GM18873 (cell line): ENCODE results near the gene SEPHS1.
"Not testable (repeated sequence)": the region's sequence is repeated elsewhere in the genome, so short reads cannot be mapped to it uniquely, and the experiment has no call there.

Experiments used
- ATAC-seq: cut with Tn5 transposase; IDR thresholded peaks from one replicate; pipeline ENCODE4 v1.9.1; 2021; ENCODE audit warnings: mild to moderate bottlenecking, moderate library complexity, moderate number of reproducible peaks; ENCODE audit not compliant: unreplicated experiment, low FRiP score

The SEPHS1 gene

GRCh38 chr10:13291821-13292773, 56.0 kb downstream of the SEPHS1 start:
- no peak for ATAC-seq

DNA sequence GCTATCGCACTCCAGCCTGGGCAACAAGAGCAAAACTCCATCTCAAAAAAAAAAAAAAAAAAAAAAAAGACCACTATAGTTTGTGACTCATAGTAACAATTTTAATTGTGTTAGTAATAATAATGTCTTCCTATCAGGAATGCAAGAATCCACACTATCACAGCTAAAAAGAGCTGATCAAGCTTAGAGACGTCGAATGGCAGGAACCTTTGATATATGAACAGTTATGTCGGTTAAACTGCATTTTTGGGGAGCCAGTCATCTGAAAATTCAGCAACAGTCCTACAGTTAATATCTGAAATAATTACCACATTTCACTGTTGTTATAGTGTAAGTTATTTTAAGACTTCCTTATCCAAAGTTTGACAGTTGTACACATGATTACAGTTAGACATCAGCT, 57.0 kb downstream of the SEPHS1 start:
- ATAC-seq = no peak

- no peak for ATAC-seq
Measured at GRCh38 chr10:13284050-13284449, 64.0 kb downstream of the SEPHS1 start.

GRCh38 chr10:13282348-13282747, 65.7 kb downstream of the SEPHS1 start:
- ATAC-seq = not testable (repeated sequence)

GRCh38 chr10:13276749-13277365, 71.2 kb downstream of the SEPHS1 start:
- no peak for ATAC-seq

DNA sequence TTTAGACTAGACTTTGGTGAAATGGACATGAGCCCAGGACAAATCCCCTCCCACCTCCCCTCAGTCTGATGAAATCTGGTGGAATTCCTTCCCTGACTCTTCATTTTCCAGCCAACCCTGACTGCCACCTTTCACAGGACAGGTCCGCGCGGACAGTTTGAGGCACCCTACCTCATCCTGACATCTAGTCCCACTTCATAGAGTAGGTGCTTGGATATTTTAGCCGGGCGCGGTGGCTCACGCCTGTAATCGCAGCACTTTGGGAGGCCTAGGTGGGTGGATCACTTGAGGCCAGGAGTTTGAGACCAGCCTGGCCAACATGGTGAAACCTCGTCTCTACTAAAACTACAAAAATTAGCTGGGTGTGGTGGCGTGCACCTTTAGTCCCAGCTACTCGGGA, 71.9 kb downstream of the SEPHS1 start:
- ATAC-seq = not testable (repeated sequence)

GRCh38 chr10:13272164-13272571, 75.9 kb downstream of the SEPHS1 start:
- no peak for ATAC-seq

- no peak for ATAC-seq
Measured at GRCh38 chr10:13271552-13272163, 76.4 kb downstream of the SEPHS1 start.

DNA sequence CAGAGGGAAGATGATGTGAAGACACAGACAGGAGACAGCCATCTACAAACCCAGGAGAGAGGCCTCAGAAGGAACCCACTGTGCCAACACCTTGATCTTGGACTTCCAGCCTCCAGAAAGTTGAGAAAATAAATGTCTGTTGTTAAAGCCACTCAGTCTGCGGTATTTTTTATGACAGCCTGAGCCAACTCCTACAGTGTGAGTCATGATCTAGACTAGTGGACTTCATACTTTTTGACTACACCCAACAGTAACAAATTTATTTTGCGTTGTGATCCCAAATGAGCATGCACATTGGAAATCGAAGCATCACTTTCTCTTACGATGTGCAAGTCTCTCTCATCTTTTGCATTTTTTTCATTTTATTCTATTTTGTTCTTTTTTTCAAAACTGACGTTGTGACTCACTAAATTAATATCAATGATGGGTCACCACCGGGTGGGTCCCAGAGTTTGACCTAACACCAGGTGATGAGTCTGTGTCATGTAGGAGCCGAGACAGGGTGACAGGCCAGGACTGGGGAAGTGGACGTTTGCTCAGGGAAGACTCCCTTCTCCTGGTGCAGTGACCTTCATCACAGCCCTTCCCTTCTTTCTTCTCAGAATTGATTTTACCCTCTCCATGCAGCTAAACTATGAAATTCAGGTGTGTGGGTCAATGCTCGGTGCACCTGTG, 77.1 kb downstream of the SEPHS1 start:
- ATAC-seq = no peak

GRCh38 chr10:13268841-13269240, 79.3 kb downstream of the SEPHS1 start:
- no peak for ATAC-seq

- no peak for ATAC-seq
Measured at GRCh38 chr10:13268310-13268709, 79.8 kb downstream of the SEPHS1 start.
